ENCODE measurements around the gene MTG1.
"Not testable (repeated sequence)": the region's sequence is repeated elsewhere in the genome, so short reads cannot be mapped to it uniquely, and the experiment has no call there.

MTG1 gene

GRCh38 chr10:133454204-133454893, 60.4 kb downstream of the MTG1 start:
- no peak for DNase-seq

- DNase-seq: no peak
These were observed 61.2 kb downstream of the MTG1 start for GRCh38 chr10:133455196-133455595.

GRCh38 chr10:133455611-133456031, 61.7 kb downstream of the MTG1 start:
- no peak for DNase-seq

GRCh38 chr10:133456041-133456951, 62.3 kb downstream of the MTG1 start:
- DNase-seq: no peak

GRCh38 chr10:133457100-133457841, 63.3 kb downstream of the MTG1 start:
- DNase-seq: no peak

- DNase-seq: no peak
These were observed 64.2 kb downstream of the MTG1 start for GRCh38 chr10:133458021-133458709.

GRCh38 chr10:133458710-133459453, 64.9 kb downstream of the MTG1 start:
- DNase-seq: no peak

GRCh38 chr10:133459454-133460207, 65.7 kb downstream of the MTG1 start:
- no peak for DNase-seq

GRCh38 chr10:133460208-133460769, 66.3 kb downstream of the MTG1 start:
- DNase-seq: no peak

- no peak for DNase-seq
These were observed 67.1 kb downstream of the MTG1 start for GRCh38 chr10:133461027-133461426.

GRCh38 chr10:133461841-133462240, 67.9 kb downstream of the MTG1 start:
- no peak for DNase-seq

GRCh38 chr10:133462512-133463305, 68.8 kb downstream of the MTG1 start:
- no peak for DNase-seq

GRCh38 chr10:133464582-133465031, 70.7 kb downstream of the MTG1 start:
- DNase-seq: no peak

- no peak for DNase-seq
These were observed 71.4 kb downstream of the MTG1 start for GRCh38 chr10:133465191-133465949.

GRCh38 chr10:133465950-133466474, 72.1 kb downstream of the MTG1 start:
- DNase-seq: no peak

GRCh38 chr10:133466683-133467275, 72.8 kb downstream of the MTG1 start:
- no peak for DNase-seq

- DNase-seq: no peak
These were observed 73.4 kb downstream of the MTG1 start for GRCh38 chr10:133467286-133467911.

- not testable (repeated sequence) for DNase-seq
These were observed 75.2 kb downstream of the MTG1 start for GRCh38 chr10:133469205-133469604.

All from NCI-H748 treated with DMSO at 0.1 percent for 48 hours (cell line).